ENCODE data around the gene NLGN1. TPM values are rescaled to one million over a fixed set of nuclear protein-coding genes. Genes with fewer than 3 reads are reported as not detected.

NLGN1 gene
- total and polyA plus RNA-seq, 2 of the 8 experiments (the other 6 are each of a cell fraction or from before 2014, with no cell fraction given): 7.8 to 14.8 TPM

DNA sequence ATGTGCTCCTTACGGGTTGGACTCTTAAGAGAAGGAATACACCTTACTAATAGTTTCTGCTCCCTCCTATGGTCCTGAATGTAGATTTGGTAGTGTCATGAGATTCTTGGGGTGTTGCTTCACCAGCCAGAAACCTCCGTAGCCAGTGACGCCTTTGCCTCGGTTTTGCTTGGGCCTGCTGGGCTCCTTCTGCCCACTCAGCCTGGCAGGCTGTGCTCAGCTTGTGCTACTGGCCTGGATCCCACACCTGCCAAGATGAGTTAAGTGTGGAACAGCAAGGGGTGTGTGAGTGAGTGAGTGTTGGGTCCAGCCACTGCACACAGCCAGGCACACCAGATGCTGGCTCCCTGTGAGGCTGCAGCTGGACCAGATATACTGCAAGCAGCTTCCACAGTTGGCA is 560.1 kb downstream of the NLGN1 start:
- Histone ChIP-seq H4K91ac (replicated peaks; ENCODE audit: insufficient read length, low read length) (no peak overlapping the region), H3K27ac (ENCODE audit: low read depth, low read length) (no peak overlapping the region), H2BK120ac (replicated peaks; ENCODE audit: low read depth, low read length) (no peak overlapping the region), H3K9me3 (ENCODE audit: insufficient read depth in 2 of 2, low read depth in 1 of 2, low read length in 1 of 2) (peaks cover 12 to 17% of the 10 kb centered on the region in 2 experiments), H3K23me2 (ENCODE audit: low read depth, low read length) (no peaks in the 10 kb centered on the region), H3K27me3 (replicated peaks in 1 of 4; ENCODE audit: control insufficient read depth in 3 of 4, extremely low read depth in 1 of 4, insufficient read depth in 3 of 4, low read length in 3 of 4) (no peaks in the 10 kb centered on the region), H3K79me1 (ENCODE audit: low read depth, low read length) (no peaks in the 10 kb centered on the region), H4K20me1 (replicated peaks in 1 of 2; ENCODE audit: control insufficient read depth in 1 of 2, insufficient read depth in 2 of 2, low read length in 2 of 2) (no peaks in the 10 kb centered on the region), H3K18ac (ENCODE audit: extremely low read depth, low read length) (no peak overlapping the region), H2AK5ac (ENCODE audit: low read depth, low read length) (peak overlapping the region; percentile 78; the same call in 1 of the 2 replicates), H3K36me3 (ENCODE audit: control insufficient read depth in 2 of 4, insufficient read depth in 4 of 4, low read length in 3 of 4) (no peaks in the 10 kb centered on the region), H2BK5ac (ENCODE audit: low read depth, low read length) (no peak overlapping the region), H2AFZ (ENCODE audit: low read length) (no peak overlapping the region), H3K56ac (replicated peaks; ENCODE audit: insufficient read length, low read depth, low read length) (no peak overlapping the region), H3K14ac (ENCODE audit: insufficient read length) (no peak overlapping the region), H4K8ac (ENCODE audit: extremely low read depth, insufficient read depth, low read length) (no peak overlapping the region), H3K4me1 (replicated peaks in 1 of 4; ENCODE audit: control insufficient read depth in 3 of 4, insufficient read depth in 4 of 4, low read length in 3 of 4) (peaks cover 0 to 3% (median 0%) of the 10 kb centered on the region in 4 experiments; a peak in 1 of 7 replicates), H3K4me3 (ENCODE audit: extremely low read depth in 1 of 4, insufficient read depth in 2 of 4, low read depth in 3 of 4, low read length in 4 of 4) (no peak overlapping the region), H2BK12ac (ENCODE audit: low read depth, low read length) (no peak overlapping the region), H3K4me2 (ENCODE audit: insufficient read depth in 1 of 2, low read depth in 2 of 2, low read length in 2 of 2) (no peak overlapping the region), H2BK20ac (ENCODE audit: low read length) (no peak overlapping the region), H3K79me2 (ENCODE audit: control insufficient read depth in 1 of 2, insufficient read depth in 2 of 2, low read length in 2 of 2) (no peaks in the 10 kb centered on the region), H3K9ac (replicated peaks in 1 of 4; ENCODE audit: extremely low read depth in 1 of 4, low read depth in 3 of 4, low read length in 3 of 4) (no peak overlapping the region), H3K4ac (replicated peaks; ENCODE audit: insufficient read length, low read depth, low read length) (no peak overlapping the region), H4K5ac (ENCODE audit: insufficient read length, low read depth, low read length) (no peak overlapping the region), H3K23ac (ENCODE audit: insufficient read length) (no peak overlapping the region), H2BK15ac (ENCODE audit: low read length) (no peak overlapping the region)
- ChIA-PET CTCF (ENCODE audit: partially characterized antibody) (interaction anchor here (0.6 to 1.4 kb wide), 5 partner anchors 10 to 128 kb away, joined by 3 to 4 read pairs (median 3); no protein-coding TSS in a partner anchor), POLR2A (ENCODE audit: partially characterized antibody) (no interaction called here)
- no peak for TF ChIP-seq BRCA1 (IDR thresholded peaks at IDR 0.05; ENCODE audit: low read depth, low read length)
- TF ChIP-seq SP2 (IDR thresholded peaks at IDR 0.05; ENCODE audit: low read length): no peak
- TF ChIP-seq ZNF274 (IDR thresholded peaks at IDR 0.05; ENCODE audit: borderline replicate concordance, extremely low read depth, low read length): no peak
- no peak for TF ChIP-seq RAD21 (IDR thresholded peaks at IDR 0.05 in 1 of 2, conservative IDR thresholded peaks at IDR 0.05 in 1 of 2; ENCODE audit: low read depth in 2 of 2, low read length in 2 of 2)
- TF ChIP-seq HDAC6 (IDR thresholded peaks at IDR 0.05; ENCODE audit: low read depth, low read length): no peak
- TF ChIP-seq SIN3A (conservative IDR thresholded peaks at IDR 0.05 in 1 of 2, IDR thresholded peaks at IDR 0.05 in 1 of 2; ENCODE audit: low read depth in 1 of 2, low read length in 2 of 2): no peak
- TF ChIP-seq HDAC2 (IDR thresholded peaks at IDR 0.05; ENCODE audit: borderline replicate concordance in 1 of 2, low read depth in 2 of 2, low read length in 2 of 2): no peak
- no peak for TF ChIP-seq CHD2 (IDR thresholded peaks at IDR 0.05; ENCODE audit: low read length)
- no peak for TF ChIP-seq SIX5 (IDR thresholded peaks at IDR 0.05; ENCODE audit: low read depth, low read length)
- no peak for TF ChIP-seq JUN (IDR thresholded peaks at IDR 0.05; ENCODE audit: low read depth, low read length)
- no peak for TF ChIP-seq TAF7 (optimal IDR thresholded peaks at IDR 0.05; ENCODE audit: borderline replicate concordance, low read depth, low read length)
- FAIRE-seq (no peak), DNase-seq (ENCODE audit: low read depth in 1 of 2, low spot score in 2 of 2) (no peak)
- WGBS, 2 experiments (ENCODE audit: extremely low coverage in 1 of 2, insufficient coverage in 1 of 2, insufficient read length in 1 of 2, insufficient replicate concordance in 2 of 2, low coverage in 1 of 2, low lambda C conversion rate in 2 of 2, missing lambda C conversion rate in 1 of 2): 94% methylated on average over 4 of the region's 4 CpGs; no CpG with 5 or more reads in 1 of the 2 experiments
